ENCODE measurements around the gene FRY. TPM values are rescaled to one million over a fixed set of nuclear protein-coding genes. Genes with fewer than 3 reads are reported as not detected.

FRY gene
- total RNA-seq, 1 donor from 2014 or later, result 38.8 TPM

DNA sequence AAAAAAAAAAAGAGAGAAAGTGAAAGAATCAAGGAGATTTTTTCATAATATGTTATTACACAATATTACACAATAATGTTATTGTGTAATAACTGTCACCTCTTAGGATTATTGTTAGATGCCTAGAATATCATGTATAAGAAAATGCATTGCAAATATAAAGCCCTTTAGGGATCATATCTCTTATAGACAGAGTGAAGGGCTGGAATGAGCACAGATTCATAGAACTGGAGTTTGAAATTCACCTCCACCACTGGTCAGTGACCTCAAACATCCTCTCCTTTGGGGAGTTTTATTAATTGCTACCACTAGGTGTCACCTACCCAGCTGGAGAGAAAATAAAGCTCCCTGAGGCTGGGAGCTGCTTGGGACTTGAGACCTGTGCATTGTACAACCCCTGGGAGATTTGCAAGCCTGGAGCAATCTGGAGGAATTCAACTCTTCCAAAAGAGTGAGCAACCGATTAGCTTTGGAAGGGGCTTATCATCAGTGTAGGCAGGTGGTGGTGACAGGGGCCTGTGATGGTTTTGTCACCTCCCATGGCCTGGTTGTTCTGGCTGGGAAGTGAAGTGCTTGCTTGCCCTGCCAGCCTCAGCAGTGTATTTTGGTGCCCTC lies 30.3 kb upstream of the FRY start:
- Mint-ChIP-seq H3K4me3 (ENCODE audit: unreplicated experiment) (no peak overlapping the region), H3K9me3 (ENCODE audit: low read depth) (no peaks in the 10 kb centered on the region), H3K4me1 (ENCODE audit: low read depth) (peaks cover 10% of the 10 kb centered on the region), H3K27me3 (ENCODE audit: low read depth) (no peaks in the 10 kb centered on the region), H3K27ac (ENCODE audit: unreplicated experiment) (no peak overlapping the region), H3K36me3 (ENCODE audit: low read depth) (no peaks in the 10 kb centered on the region)
- peak; percentile 80 for TF ChIP-seq CTCF (IDR thresholded peaks at IDR 0.05)
- DNase-seq (ENCODE audit: low spot score), result no peak

DNA sequence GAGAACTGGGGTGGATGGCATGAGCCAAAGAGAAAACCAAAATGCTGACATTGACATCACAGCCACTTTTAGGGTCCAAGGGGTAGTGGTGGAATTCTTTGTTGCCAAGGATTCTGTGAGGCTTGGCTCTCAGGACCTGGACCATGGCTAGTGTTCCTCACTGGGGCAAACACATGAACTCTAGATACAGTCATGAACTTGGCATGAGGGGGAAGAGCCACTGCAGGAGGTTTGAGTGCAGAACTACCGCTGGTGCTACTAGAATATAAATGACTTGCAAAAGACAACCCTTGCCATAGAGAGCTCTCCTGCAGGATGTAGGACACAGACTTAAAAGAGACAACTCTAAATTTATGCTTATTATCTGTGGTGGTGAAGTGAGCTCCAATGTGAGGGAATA lies 29.8 kb upstream of the FRY start:
- no peak for TF ChIP-seq CTCF (IDR thresholded peaks at IDR 0.05)

GRCh38 chr13:32002873-32003272 lies 28.7 kb upstream of the FRY start:
- DNase-seq (ENCODE audit: low spot score), result no peak
- no peaks in the 10 kb centered on the region for H3K9me3 Mint-ChIP-seq (ENCODE audit: low read depth)
- no peak overlapping the region for H3K27ac Mint-ChIP-seq (ENCODE audit: unreplicated experiment)
- no peaks in the 10 kb centered on the region for H3K36me3 Mint-ChIP-seq (ENCODE audit: low read depth)
- no peak overlapping the region for H3K4me3 Mint-ChIP-seq (ENCODE audit: unreplicated experiment)
- TF ChIP-seq CTCF (IDR thresholded peaks at IDR 0.05), result no peak
- peaks cover 10% of the 10 kb centered on the region for H3K4me1 Mint-ChIP-seq (ENCODE audit: low read depth)
- H3K27me3 Mint-ChIP-seq (ENCODE audit: low read depth), result no peaks in the 10 kb centered on the region

More for the DNA sequence above, 29.8 kb upstream of the FRY start:
- Mint-ChIP-seq H3K27me3 (ENCODE audit: low read depth) (no peaks in the 10 kb centered on the region), H3K4me1 (ENCODE audit: low read depth) (peaks cover 10% of the 10 kb centered on the region), H3K27ac (ENCODE audit: unreplicated experiment) (no peak overlapping the region), H3K36me3 (ENCODE audit: low read depth) (no peaks in the 10 kb centered on the region), H3K4me3 (ENCODE audit: unreplicated experiment) (no peak overlapping the region), H3K9me3 (ENCODE audit: low read depth) (no peaks in the 10 kb centered on the region)
- DNase-seq (ENCODE audit: low spot score), result no peak

- no peak for DNase-seq (ENCODE audit: low spot score)
- no peaks in the 10 kb centered on the region for H3K9me3 Mint-ChIP-seq (ENCODE audit: low read depth)
- TF ChIP-seq CTCF (IDR thresholded peaks at IDR 0.05), result no peak
- no peaks in the 10 kb centered on the region for H3K27me3 Mint-ChIP-seq (ENCODE audit: low read depth)
- no peaks in the 10 kb centered on the region for H3K36me3 Mint-ChIP-seq (ENCODE audit: low read depth)
- H3K27ac Mint-ChIP-seq (ENCODE audit: unreplicated experiment), result no peak overlapping the region
- no peak overlapping the region for H3K4me3 Mint-ChIP-seq (ENCODE audit: unreplicated experiment)
- peaks cover 29% of the 10 kb centered on the region for H3K4me1 Mint-ChIP-seq (ENCODE audit: low read depth)
Observed at GRCh38 chr13:32007494-32007893, 24.1 kb upstream of the FRY start.

GRCh38 chr13:32008518-32009175 lies 22.9 kb upstream of the FRY start:
- H3K27ac Mint-ChIP-seq (ENCODE audit: unreplicated experiment), result no peak overlapping the region
- no peaks in the 10 kb centered on the region for H3K9me3 Mint-ChIP-seq (ENCODE audit: low read depth)

More at GRCh38 chr13:32008518-32009175, 22.9 kb upstream of the FRY start:
- no peak for DNase-seq (ENCODE audit: low spot score)
- H3K4me3 Mint-ChIP-seq (ENCODE audit: unreplicated experiment), result no peak overlapping the region
- no peak for TF ChIP-seq CTCF (IDR thresholded peaks at IDR 0.05)
- H3K27me3 Mint-ChIP-seq (ENCODE audit: low read depth), result no peaks in the 10 kb centered on the region
- H3K36me3 Mint-ChIP-seq (ENCODE audit: low read depth), result no peaks in the 10 kb centered on the region
- H3K4me1 Mint-ChIP-seq (ENCODE audit: low read depth), result peaks cover 29% of the 10 kb centered on the region

Measured in chondrocyte (in vitro differentiated cells).